NOMO-1 treated with dmso at 0.1 percent for 144 hours (cell line): ENCODE results near the gene NIPA2.

Source experiments
- DNase-seq: peaks from one replicate; lab custom pipeline; 2025; ENCODE audit not compliant: unreplicated experiment; lab: John Stamatoyannopoulos, UW

Gene NIPA2

DNA sequence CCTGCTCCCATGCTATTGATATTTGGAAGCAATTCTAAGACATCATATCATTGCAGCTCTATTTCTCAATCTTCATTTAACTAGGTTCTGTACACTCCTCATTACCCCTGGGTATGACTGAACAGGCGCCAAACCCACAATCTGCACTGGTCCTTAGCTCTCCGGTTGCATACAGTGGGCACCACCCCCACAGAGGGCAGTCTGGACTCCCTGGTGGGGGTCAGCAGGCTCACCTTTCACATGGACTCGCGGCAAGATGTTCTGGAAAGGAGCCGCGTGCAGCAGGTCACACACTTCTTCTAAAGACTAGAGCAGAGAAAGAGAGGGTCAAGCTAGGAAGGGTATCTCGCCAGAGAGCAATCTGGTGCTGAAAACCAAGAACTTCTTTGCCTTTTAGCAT is 36.5 kb downstream of the NIPA2 start:
- DNase-seq, result no peak

DNA sequence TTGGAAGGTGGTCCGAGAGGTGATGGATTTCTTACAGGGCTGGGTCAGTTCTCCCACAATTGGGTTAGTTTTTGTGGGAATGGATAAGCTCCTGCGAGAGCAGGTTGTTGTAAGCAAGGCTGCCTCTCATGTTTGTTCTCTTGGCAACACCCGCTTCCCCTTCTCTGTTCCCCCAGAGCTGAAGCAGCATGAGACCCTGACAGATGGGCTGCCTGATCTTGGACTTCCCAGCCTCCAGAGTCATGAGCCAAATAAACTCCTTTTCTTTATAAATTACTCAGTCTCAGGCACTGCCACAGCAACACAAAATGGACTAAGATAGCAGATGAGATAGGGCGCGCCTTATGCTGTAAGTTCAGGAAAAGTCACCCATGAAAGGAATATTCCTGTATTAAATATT is 38.7 kb downstream of the NIPA2 start:
- DNase-seq, result no peak

DNA sequence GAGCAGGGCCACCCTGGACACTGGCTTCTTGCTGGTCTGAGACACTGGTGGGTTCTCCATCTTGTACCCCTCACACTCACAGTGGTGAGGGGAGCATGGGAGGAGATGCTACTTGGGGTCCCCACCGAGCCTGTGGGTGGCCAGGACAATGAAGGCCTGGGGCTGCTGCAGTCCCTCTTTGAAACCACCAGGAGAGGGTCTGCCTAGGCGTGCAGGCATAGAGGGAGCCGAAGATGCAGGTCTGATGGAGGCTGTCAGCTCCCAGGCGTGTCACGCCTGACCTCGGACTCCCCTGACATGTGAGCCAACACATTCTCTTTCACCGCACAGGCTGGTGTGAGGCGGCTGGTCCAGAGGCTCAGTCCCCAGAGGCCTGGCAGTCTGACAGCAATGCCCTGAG is 39.1 kb downstream of the NIPA2 start:
- DNase-seq, result no peak

DNA sequence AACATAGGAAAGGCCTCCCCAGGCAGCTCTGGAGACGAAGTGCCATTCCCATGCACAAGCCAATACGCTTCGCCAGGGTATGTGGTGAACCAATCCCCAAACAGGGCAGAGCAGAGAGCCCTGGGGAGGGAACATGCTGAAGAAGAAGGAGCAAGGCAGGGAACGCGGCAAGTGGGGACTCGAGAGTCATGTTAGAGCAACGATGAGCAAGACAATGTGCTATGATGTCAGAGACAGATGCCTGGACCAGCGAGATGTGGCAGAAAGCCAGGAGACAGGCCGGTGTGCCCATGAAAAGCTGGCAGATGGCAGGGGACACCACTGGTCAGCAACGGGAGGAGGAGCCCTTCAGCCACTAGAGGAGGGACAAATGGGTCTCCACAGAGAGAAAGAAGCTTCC is 39.6 kb downstream of the NIPA2 start:
- no peak for DNase-seq

DNA sequence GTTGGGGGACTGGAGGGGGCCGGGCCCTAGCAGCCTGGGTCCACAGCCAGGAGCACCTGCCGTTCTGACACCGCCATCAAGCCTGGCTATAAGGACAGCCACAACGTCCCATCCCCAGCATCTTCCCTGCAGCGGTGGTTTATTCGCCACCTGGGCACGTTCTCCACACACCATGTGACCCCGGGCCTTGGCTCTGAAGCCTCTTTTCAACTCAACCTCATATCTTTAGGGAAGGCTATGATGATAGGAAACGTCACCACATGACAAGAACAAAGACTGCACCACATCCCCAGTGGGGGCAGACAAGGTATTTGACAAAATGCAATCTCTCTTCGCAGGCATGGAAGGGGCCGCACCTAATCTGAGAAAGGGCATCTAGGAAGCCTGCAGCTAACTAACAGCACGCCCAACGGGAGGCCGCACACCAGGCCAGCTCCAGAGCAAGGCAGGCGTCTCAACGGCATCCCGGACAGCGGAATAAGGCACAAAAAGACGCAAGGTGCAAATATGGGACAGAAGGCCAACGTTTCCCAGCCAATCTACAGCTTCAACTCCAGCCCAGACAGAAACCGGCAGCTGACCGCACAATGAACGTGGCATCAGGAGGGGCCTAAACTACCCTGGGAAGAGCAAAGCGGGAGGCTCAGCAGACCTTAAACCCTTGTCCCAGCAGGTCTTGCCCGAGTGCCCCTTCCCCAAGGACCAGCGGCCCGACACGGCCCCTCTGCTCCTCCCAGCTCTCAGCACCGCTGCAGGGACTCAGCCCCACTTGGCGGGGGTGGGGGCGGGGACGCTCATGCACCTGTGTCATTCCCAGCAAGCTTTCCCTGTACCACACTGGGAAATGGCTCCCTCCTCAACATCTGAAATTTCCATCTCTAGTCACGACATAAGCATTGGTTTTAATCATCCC is 41.9 kb downstream of the NIPA2 start:
- DNase-seq, result no peak

DNA sequence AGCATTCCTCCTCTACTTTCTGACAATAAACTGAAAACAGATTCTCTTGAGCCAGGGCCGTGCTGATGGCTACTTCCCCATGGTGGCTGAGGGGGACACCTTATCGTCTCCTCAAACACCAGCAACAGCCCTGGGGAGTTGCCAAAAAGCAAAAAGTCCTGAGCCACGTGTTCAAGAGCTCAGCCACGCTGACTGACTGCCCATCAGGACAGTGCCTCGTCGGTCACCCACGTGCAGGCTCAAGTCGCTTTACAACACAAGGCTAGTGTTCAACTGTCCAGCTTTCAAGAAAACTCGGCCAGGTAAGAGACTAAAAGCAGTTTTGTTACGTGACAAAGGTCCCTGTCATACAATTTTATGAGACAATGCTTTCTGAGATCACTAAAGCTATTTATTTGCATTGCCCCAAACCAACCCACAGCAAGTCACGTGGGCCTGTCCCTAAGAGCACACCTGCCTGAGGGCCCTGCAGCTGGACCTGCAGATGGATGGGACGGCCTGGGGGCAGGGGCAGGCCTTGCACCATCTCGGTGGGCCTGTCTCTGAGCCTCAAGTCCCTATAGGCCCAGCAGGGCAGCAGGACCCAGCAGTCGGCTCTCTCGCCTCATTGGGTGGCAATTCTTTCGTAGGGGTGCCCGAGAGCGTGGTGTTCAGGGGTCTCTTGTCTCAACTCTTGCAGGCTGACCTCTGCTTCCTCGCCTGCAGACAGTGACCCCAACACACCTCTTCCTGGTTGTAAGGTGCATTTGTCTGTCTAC is 42.7 kb downstream of the NIPA2 start:
- no peak for DNase-seq

DNA sequence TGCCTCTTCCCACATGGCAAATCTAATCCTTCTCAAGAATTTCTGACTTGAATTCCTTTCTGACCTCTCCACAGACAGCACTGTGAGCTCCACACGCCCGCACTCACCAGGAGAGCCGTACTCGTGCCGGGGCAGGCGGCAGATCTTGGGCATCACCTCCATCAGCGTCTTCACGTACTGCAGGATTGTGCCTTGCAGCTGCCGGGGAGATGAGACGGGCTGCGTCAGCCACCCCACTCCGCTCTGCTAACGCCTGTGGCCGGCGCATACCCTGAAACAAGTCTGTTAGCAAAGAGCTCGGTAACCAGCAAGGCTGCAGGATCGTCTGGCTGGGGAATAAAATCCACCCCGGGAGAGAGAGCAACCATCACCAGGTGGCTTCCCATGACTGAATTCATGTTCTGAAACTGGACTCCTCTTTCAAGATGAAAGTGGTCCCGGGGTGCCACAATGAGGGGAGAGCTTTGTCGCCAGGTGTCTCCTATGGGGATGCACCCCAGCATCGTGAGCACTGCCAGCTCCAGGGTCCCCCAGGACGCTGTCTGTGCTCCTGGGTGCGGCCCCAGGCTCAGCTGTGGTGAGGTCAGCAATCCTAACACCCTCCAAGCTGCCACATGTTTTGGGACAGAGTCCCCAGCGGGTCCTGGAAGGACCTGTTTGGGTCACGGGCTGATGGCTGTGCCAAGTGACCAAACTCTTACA is 43.4 kb downstream of the NIPA2 start:
- no peak for DNase-seq

DNA sequence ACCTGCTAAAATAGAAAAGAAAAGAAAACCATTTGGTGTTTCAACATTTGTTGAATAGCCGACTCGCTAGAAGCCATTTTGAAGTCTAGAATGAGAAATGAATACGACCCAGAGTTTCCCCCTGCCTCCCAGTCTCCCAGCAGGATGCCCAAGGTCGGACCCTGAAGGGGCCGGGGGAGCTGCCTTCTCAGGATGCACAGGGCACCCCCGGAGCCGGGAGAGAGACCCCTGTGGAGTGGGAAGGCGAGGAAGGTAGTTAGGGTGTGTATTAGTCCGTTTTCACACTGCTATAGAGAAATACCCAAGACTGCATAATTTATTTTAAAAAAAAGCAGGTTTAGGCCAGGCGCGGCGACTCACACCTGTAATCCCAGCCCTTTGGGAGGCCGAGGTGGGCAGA is 44.7 kb downstream of the NIPA2 start:
- DNase-seq, result no peak

DNA sequence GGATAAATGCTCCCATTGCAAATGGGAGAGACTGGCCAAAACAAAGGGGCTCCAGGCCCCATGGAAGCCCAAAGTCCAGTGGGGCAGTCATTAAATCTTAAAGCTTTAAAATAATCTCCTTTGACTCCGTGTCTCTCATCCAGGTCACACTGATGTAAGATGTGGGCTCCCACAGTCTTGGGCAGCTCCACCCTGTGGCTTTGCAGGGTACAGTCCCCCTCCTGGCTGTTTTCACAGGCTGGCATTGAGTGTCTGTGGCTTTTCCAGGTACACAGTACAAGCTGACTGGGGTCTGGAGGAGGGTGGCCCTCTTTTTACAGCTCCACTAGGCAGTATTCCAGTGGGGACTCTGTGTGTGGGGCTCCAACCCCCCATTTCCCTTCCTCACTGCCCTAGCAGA is 45.9 kb downstream of the NIPA2 start:
- DNase-seq, result no peak

DNA sequence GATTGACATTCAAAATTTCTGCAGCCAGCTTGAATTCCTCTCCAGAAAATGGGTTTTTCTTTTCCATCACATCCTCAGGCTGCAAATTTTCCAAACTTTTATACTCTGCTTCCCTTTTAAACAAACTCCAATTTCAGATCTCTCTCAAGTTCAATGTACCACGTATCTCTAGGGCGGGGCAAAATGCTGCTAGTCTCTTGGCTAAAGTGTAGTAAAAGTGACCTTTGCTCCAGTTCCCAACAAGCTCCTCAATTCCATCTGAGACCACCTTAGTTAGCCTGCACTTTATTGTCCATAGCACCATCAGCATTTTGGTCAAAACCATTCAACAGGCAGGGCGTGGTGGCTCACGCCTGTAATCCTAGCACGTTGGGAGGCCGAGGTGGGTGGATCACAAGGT is 46.7 kb downstream of the NIPA2 start:
- DNase-seq, result no peak

DNA sequence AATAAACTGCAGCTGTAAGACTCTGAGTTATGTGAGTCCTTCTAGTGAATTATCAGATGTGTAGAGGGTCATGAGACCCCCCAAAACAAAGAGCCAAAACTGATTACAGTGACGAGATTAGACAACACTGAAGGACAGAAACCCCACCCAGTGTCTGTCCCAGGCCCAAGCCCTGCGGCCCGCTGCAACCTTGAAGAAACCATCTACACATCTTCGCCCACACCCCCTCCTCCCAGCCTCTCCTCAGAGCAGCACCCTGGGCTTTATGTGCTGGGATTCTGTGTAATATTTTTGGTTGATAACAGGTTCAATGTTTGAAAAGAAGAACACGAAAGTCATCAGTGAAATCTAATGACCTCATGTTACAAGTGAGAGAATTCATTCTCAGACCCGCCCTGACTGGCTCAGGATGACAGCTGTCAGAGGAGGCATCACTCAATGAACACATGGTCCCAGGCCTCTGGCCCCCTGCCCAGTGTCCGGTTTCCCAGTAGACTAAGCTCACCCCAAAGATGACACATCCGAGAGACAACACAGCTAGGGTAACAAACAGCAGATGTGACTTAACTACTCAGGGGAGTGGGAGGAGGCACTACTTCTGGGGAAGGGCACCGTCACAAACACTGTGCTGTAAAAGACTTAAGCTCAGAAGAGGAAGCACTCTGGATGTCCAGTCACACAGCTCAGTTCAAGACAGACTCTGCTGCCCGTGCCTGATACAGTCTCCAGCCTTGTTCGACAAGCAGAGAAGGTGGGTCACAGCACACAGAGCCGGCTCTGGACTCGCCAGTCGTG is 48.9 kb downstream of the NIPA2 start:
- no peak for DNase-seq

DNA sequence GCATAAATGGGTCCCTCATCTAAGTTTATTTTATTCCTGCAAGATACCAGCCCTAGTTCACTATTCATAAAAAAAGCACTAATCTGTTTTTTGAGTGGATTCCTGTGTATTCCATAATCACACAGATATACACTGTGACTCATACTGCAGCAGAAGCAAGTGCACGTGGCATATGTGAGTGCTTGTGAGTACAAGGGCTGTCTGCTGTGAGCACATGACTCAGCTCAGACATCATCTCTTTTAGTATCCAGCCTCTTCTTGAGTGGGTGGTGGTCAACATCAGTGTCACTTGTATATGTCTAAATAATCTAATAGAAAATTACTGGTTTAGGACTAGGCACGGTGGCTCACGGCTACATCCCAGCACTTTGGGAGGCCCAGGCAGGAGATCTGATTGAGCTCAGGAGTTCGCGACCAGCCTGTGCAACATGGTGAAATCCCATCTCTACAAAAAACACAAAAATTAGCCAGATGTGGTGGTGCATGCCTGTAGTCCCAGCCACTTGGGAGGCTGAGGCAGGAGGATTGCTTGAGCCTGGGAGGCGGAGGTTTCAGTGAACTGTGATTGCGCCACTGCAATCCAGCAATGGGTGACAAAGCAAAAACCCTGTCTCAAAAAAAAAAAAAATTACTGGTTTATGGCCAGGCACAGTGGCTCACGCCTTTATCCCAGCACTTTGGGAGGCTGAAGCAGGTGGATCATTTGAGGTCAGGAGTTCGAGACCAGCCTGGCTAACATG is 49.8 kb downstream of the NIPA2 start:
- DNase-seq, result no peak

DNA sequence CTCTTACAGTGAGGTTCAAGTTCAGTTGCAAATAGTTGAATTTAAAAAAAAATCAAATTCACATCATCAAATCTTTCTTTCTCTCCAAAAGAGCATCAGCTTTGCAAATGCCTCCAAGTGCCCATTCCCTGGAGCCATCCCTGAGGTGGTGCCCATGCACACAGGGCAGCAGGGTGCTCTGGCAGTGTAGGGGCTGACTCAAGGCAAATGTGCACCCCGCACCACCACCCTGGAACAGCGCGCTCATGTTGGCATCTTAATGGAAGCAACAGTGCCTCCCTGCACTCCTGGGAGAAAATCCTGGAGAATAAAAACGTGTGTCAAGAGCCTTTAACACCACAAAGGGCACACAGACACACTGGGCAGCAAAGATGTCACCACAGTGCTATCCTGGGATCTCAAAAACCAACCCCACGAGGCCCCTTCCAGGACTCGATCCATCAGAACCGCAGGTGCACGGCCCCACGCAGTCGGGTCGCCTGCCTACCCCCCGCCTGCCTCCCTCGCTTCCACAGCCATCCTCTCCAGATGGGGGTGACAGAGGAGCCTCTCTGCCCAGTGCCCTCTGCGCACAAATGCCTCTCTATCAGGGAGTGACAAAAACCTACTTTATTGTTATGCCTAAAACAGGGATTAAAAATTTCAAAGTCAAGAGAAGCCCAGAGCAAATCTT is 50.8 kb downstream of the NIPA2 start:
- DNase-seq, result no peak

DNA sequence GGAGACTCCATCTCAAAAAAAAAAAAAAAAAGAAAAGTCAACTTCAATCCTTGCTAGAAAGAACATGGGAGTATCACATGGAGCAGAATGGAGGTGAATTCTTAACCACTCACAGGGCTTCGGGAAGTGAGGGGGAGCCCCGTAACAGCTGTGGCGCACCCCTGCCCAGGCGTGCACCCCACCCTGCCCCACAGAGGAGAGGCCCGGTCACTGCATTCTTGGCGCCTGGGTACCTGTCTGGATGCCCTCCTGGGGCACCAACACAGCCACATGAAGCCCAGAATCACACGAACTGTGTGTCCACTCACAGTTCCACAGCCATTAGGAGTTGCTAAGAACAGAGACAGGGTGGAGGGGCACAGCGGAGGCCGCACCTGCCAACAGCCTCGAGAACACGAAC is 51.8 kb downstream of the NIPA2 start:
- DNase-seq, result no peak

DNA sequence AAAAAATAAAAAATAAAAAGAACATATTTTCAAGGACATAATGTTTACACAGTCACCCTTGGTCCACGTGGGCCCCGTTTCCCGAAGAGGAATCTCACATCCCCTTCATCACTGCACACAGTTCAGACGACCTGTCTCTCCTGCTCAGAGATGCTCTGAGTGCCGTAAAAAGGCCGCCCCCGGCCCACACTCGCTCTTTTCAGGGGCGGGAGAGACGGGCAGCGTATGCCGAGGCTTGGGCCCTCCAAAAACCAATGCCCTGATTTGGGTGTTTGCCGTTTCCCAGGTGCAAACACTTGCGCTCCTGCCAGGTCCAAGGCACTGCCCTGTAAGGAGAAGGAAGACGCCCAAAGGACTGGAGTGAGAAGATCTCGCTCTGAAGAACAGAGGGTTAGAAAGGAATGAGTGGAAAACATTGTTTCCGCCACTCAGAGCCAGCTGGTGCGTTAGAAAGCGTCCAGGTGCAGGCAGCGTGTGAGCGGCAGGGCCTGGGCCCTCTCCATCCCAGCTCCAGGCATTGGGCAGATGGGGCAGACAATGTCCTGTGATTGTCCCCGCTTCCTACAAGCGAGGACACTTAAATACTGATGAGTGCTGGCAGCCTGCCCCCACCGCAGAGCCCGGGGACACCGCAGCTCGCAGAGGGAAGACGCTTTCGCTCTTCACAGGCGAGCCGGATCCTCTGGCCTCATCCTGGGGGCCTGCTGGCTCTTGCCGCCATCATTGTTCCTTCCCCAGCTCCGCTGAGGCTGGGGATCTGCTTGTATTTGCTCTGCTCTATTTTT is 53.2 kb downstream of the NIPA2 start:
- DNase-seq, result no peak

DNA sequence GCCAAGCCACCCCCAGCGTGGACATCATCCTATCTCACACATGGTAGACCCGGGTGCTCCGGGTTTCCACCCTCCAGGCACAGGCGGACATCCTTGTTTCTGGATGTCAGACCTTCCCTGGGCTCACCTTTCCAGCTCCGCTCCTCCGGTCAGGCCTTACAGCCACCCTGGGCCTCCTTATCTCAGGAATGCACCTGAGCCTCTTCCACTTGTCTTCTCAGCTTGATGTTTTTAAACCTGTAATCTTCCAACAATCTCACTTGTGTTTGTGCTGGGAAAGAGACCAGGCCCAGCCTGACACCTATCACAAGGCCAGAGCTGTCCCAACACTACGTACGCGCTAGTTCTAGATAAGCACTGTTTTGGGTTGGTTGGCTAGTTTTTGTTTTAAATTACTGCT is 53.9 kb downstream of the NIPA2 start:
- DNase-seq, result no peak

DNA sequence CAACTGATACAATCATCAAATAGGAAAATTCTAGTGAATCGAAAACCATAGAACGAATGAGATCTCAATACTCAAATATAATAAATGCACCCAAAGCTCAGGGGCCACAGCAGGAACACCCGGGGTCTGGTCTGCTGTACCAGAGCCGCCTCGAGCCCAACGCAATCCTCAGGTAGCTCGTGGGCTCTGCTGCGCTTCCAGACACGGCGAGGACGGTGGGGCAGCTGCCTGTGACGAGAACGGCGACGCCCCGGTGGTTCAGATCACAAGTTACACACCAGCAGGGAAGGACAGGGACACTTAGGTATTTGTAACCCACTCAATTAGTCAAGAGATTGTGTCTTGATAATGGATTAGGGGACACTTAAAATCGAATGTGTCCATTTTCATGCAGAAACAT is 54.6 kb downstream of the NIPA2 start:
- no peak for DNase-seq

DNA sequence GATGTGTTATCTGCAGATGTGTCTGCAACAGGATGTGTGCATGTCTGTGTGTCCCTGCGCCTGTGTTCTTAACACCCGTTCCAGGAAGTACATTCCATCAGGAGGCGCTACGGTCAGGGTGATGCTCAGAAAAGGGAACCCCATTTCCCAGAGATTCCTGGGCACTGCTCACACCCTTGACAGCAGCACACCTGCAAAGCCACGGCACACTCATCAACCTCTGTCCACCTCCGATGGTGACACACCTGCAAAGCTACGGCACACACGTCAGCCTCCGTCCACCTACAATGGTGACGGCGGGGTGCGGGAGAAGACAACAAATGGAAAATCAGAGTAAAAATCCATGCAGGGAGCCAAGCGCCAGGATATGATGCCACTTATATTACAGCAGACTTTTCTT is 55.4 kb downstream of the NIPA2 start:
- no peak for DNase-seq
